B cell (primary cell): ENCODE data around the gene AADAT. TPM values are rescaled to one million over a fixed set of nuclear protein-coding genes. Genes with fewer than 3 reads are reported as not detected.

Source experiments
- ATAC-seq: fragments of 200-7000 bp; cut with Tn5 transposase; one replicate; pipeline ENCODE4 v1.10.0; 2021; ENCODE audit warnings: low read depth, mild to moderate bottlenecking, moderate number of reproducible peaks, moderate library complexity
- CTCF ChIA-PET: fragments of 350-600 bp; sonication (Branson Sonifier 250); formaldehyde crosslinking; loops from one replicate; lab custom pipeline; 2021; ENCODE audit warnings: antibody characterized with exemption, inconsistent platforms; lab: Charles Lee
- POLR2A ChIA-PET: fragments of 350-600 bp; sonication (Branson Sonifier 250); formaldehyde crosslinking; loops from one replicate; lab custom pipeline; 2021; ENCODE audit warnings: antibody characterized with exemption; lab: Charles Lee
- DNase-seq: peaks from one replicate; pipeline ENCODE4 v3.0.0; 2013
- H2AFZ ChIP-seq: 2 replicates; pipeline ENCODE4 v1.6.1; 2012; ENCODE audit warnings: mild to moderate bottlenecking, low read depth, low read length; ENCODE audit not compliant: insufficient read depth, poor library complexity, severe bottlenecking
- H3K27ac ChIP-seq, 2 donors: 1 replicate in 1 of 2; 2 replicates in 1 of 2; pipeline ENCODE4 v1.5.1; 2012 to 2013; ENCODE audit warnings: low read length in 2 of 2, mild to moderate bottlenecking in 2 of 2, moderate library complexity in 1 of 2
- H3K27me3 ChIP-seq, 4 experiments: fragments of 200-600 bp in 1 of 4; sonication (generic) in 1 of 4; replicated peaks in 1 of 4; 1 replicate in 2 of 4; 2 replicates in 2 of 4; pipeline versions ENCODE4 v1.6.1 to v1.7.0; 2013 to 2016; ENCODE audit warnings: low read length in 3 of 4, mild to moderate bottlenecking in 2 of 4, mixed read lengths in 1 of 4, moderate library complexity in 1 of 4; ENCODE audit not compliant: insufficient read depth in 4 of 4, control insufficient read depth in 3 of 4; ENCODE audit errors: control extremely low read depth in 1 of 4
- H3K36me3 ChIP-seq, 2 experiments: replicated peaks in 1 of 2; 1 replicate in 1 of 2; 2 replicates in 1 of 2; pipeline versions ENCODE4 v1.6.1 to v1.7.1; 2013; ENCODE audit warnings: low read length in 1 of 2; ENCODE audit not compliant: insufficient read depth in 2 of 2, control insufficient read depth in 1 of 2; ENCODE audit errors: control extremely low read depth in 1 of 2, extremely low read depth in 1 of 2
- H3K4me1 ChIP-seq, 2 donors: fragments of 200-600 bp in 1 of 2; sonication (generic) in 1 of 2; 1 replicate in 1 of 2; 2 replicates in 1 of 2; pipeline versions ENCODE4 v1.5.1 to v1.6.1; 2013 to 2017; ENCODE audit warnings: low read length in 2 of 2; ENCODE audit not compliant: control insufficient read depth in 2 of 2, insufficient read depth in 2 of 2
- H3K4me2 ChIP-seq: replicated peaks from 2 replicates; pipeline ENCODE3; 2012; ENCODE audit warnings: mild to moderate bottlenecking, low read depth, low read length; ENCODE audit not compliant: poor library complexity, severe bottlenecking
- H3K4me3 ChIP-seq, 5 experiments: fragments of 200-600 bp in 1 of 5; sonication (generic) in 1 of 5; 1 replicate in 3 of 5; 2 replicates in 2 of 5; pipeline versions ENCODE4 v1.5.1 to v1.7.0; 2011 to 2016; ENCODE audit warnings: low read length in 4 of 5, mild to moderate bottlenecking in 4 of 5, low read depth in 2 of 5, control low read depth in 1 of 5, moderate library complexity in 1 of 5; ENCODE audit not compliant: insufficient read depth in 1 of 5; ENCODE audit errors: control extremely low read depth in 1 of 5, extremely low read depth in 1 of 5
- H3K79me2 ChIP-seq: fragments of 200-600 bp; sonication (generic); one replicate; pipeline ENCODE4 v1.6.0; 2016; ENCODE audit warnings: low read length; ENCODE audit not compliant: control insufficient read depth, insufficient read depth
- H3K9ac ChIP-seq: fragments of 200-600 bp; sonication (generic); 2 replicates; pipeline ENCODE4 v1.6.1; 2017; ENCODE audit warnings: mild to moderate bottlenecking, low read length, moderate library complexity
- H3K9me3 ChIP-seq, 3 donors: one replicate each; pipeline versions ENCODE4 v1.6.1 to v1.7.1; 2013; ENCODE audit warnings: low read length in 2 of 3; ENCODE audit not compliant: control insufficient read depth in 2 of 3, insufficient read depth in 1 of 3; ENCODE audit errors: control extremely low read depth in 1 of 3
- H4K20me1 ChIP-seq: 2 replicates; pipeline ENCODE4 v1.6.0; 2012; ENCODE audit warnings: mild to moderate bottlenecking, low read length; ENCODE audit not compliant: insufficient read depth, control insufficient read depth, poor library complexity, severe bottlenecking
- H3K27ac Mint-ChIP-seq: one replicate; pipeline ENCODE4 v1.8.0; 2021; ENCODE audit warnings: mixed read lengths
- H3K27me3 Mint-ChIP-seq: one replicate; pipeline ENCODE4 v1.8.0; 2021; ENCODE audit warnings: mixed read lengths
- H3K4me1 Mint-ChIP-seq: one replicate; pipeline ENCODE4 v1.8.0; 2021; ENCODE audit warnings: mixed read lengths
- H3K4me3 Mint-ChIP-seq: one replicate; pipeline ENCODE4 v1.8.0; 2021; ENCODE audit warnings: mixed read lengths
- H3K9me3 Mint-ChIP-seq: one replicate; pipeline ENCODE4 v1.8.0; 2022; ENCODE audit warnings: mixed read lengths; ENCODE audit not compliant: insufficient read depth
- EZH2 ChIP-seq: IDR thresholded peaks from 2 replicates; pipeline ENCODE4 v1.6.1; 2012; ENCODE audit warnings: borderline replicate concordance, low read depth, mild to moderate bottlenecking, moderate library complexity, low read length; ENCODE audit not compliant: insufficient read depth, poor library complexity, severe bottlenecking
- WGBS: methylation state at CpG from one replicate; pipeline ENCODE4 v1.1.5; 2013; ENCODE audit warnings: missing lambda C conversion rate; ENCODE audit not compliant: insufficient coverage; 5-methylcytosine and 5-hydroxymethylcytosine counted together
- intact Hi-C: fragments of 100-400 bp; cut with micrococcal nuclease; formaldehyde crosslinking; loops from one replicate; pipeline ENCODE4 v1.10.0; 2022
- polyA plus RNA-seq: library from polyadenylated mRNA; depleted of rRNA; stranded (reverse); fragments of >200 nt; gene quantifications from 2 replicates; pipeline ENCODE4 v1.2.3, GENCODE V29; 2012
- total RNA-seq, 2 donors: library from RNA; stranded (reverse); fragments of 120-200 nt in 1 of 2; gene quantifications; 1 replicate in 1 of 2; 2 replicates in 1 of 2; pipeline versions ENCODE4 v1.2.3 to v1.2.4, GENCODE V29; 2013 to 2022
- TF ChIP-seq, protein P1 (sequence below): fragments of 200-600 bp; IDR thresholded peaks from one replicate; pipeline ENCODE4 v1.8.0; 2022; ENCODE audit warnings: antibody characterized with exemption, mild to moderate bottlenecking

The AADAT gene
- total and polyA plus RNA-seq, 2 donors (not counting 1 experiment from before 2014, with no cell fraction given) = not detected

DNA sequence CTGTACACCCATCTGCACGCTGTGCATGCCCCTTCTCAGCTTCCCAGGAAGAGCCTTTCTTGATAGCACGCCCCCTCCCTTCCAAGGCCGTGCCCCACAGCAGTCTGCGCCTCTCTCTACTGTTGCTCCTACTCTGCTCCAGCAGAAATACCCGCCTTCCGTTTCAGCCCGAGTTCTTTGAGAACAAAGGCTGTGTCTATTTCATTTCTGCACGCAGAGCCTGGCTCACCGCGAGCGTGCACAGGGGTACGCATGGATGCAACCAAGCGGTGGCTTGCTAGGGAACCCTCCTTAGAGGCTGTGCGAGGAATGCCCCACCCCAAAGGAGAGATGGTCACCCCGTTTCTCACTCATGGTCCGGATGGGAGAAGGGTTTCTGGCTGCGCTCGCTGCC is 485 bp downstream of the AADAT start:
- CTCF ChIA-PET = no interaction called here
- peak overlapping the region in 1 of 5 experiments; percentile 38 for H3K4me3 ChIP-seq
- peak overlapping the region; percentile 66 for H3K4me3 Mint-ChIP-seq

DNA sequence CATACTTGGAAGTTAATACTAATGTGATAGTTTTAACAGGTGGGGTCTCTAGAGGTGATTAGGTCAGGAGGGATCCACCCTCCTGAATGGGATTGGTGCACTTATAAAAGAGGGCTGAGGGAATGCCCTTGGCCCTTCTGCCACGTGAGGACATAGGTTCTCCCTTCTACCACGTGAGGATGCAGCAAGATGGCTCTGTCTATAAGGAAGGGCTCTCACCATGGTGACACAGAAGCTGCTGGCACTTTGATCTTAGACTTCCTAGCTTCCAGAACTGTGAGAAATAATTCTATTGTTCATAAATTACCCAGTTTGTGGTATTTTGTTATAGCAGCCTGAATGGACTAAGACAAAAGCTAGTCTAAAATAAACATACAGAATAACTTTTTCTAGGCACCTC is 1.0 kb downstream of the AADAT start:
- H4K20me1 ChIP-seq = no peaks in the 10 kb centered on the region
- WGBS = no CpG with 5 or more reads among the region's 2 CpGs
- DNase-seq (no peak), ATAC-seq (no peak)
- H3K36me3 ChIP-seq = no peaks in the 10 kb centered on the region
- Mint-ChIP-seq H3K4me1 (peaks cover 15% of the 10 kb centered on the region), H3K4me3 (peak overlapping the region; percentile 49), H3K27me3 (peaks cover 40% of the 10 kb centered on the region), H3K9me3 (no peaks in the 10 kb centered on the region), H3K27ac (no peak overlapping the region)
- H3K4me2 ChIP-seq = no peak overlapping the region
- no peak overlapping the region for H2AFZ ChIP-seq
- H3K4me3 ChIP-seq = no peak overlapping the region
- H3K79me2 ChIP-seq = no peaks in the 10 kb centered on the region
- peaks cover 0 to 15% (median 10%) of the 10 kb centered on the region in 4 experiments for H3K27me3 ChIP-seq
- ChIA-PET CTCF (no interaction called here), POLR2A (no interaction called here)
- intact Hi-C loops = no loop called here
- H3K9ac ChIP-seq = no peak overlapping the region
- H3K9me3 ChIP-seq = peaks cover 0 to 8% (median 0%) of the 10 kb centered on the region in 3 donors
- H3K4me1 ChIP-seq = peaks cover 5% of the 10 kb centered on the region in 2 donors
- no peak overlapping the region for H3K27ac ChIP-seq
- TF ChIP-seq, protein P1, sequence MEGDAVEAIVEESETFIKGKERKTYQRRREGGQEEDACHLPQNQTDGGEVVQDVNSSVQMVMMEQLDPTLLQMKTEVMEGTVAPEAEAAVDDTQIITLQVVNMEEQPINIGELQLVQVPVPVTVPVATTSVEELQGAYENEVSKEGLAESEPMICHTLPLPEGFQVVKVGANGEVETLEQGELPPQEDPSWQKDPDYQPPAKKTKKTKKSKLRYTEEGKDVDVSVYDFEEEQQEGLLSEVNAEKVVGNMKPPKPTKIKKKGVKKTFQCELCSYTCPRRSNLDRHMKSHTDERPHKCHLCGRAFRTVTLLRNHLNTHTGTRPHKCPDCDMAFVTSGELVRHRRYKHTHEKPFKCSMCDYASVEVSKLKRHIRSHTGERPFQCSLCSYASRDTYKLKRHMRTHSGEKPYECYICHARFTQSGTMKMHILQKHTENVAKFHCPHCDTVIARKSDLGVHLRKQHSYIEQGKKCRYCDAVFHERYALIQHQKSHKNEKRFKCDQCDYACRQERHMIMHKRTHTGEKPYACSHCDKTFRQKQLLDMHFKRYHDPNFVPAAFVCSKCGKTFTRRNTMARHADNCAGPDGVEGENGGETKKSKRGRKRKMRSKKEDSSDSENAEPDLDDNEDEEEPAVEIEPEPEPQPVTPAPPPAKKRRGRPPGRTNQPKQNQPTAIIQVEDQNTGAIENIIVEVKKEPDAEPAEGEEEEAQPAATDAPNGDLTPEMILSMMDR = no peak
- no peak for TF ChIP-seq EZH2

More for the DNA sequence above, 485 bp downstream of the AADAT start:
- WGBS = 2% methylated on average over 18 of the region's 18 CpGs
- no peak overlapping the region for H3K27ac Mint-ChIP-seq
- H3K4me1 ChIP-seq = peaks cover 5% of the 10 kb centered on the region in 2 donors
- no peaks in the 10 kb centered on the region for H3K79me2 ChIP-seq
- no peak for TF ChIP-seq EZH2
- TF ChIP-seq, protein P1 = no peak
- H3K27me3 Mint-ChIP-seq = peaks cover 40% of the 10 kb centered on the region
- H2AFZ ChIP-seq = peak overlapping the region; percentile 54
- peaks cover 15% of the 10 kb centered on the region for H3K4me1 Mint-ChIP-seq
- POLR2A ChIA-PET = no interaction called here
- no peaks in the 10 kb centered on the region for H4K20me1 ChIP-seq
- H3K9me3 Mint-ChIP-seq = no peaks in the 10 kb centered on the region
- no peak for ATAC-seq
- peak overlapping the region; percentile 65 for H3K4me2 ChIP-seq
- H3K27me3 ChIP-seq = peaks cover 0 to 19% (median 10%) of the 10 kb centered on the region in 4 experiments
- no peak overlapping the region for H3K27ac ChIP-seq
- intact Hi-C loops = no loop called here
- no peaks in the 10 kb centered on the region for H3K36me3 ChIP-seq
- no peak overlapping the region for H3K9ac ChIP-seq
- DNase-seq = peak; percentile 2
- H3K9me3 ChIP-seq = peaks cover 0 to 8% (median 0%) of the 10 kb centered on the region in 3 donors
